IMR-90 (cell line): ENCODE results near the gene KLF17. TPM values are rescaled to one million over a fixed set of nuclear protein-coding genes. Genes with fewer than 3 reads are reported as not detected.

Experiments used
- ATAC-seq: fragments of 200-7000 bp; cut with Tn5 transposase; 2 replicates; pipeline ENCODE4 v1.9.1; 2020; ENCODE audit warnings: low read depth, mild to moderate bottlenecking, moderate library complexity
- BruUV-seq: library from RNA; stranded (reverse); fragments of 400-500 nt; replicated peaks from 2 replicates; lab custom pipeline; 2021; lab: Mats Ljungman, UMichigan
- CTCF ChIA-PET: fragments of 300-600 bp; formaldehyde crosslinking; extraction: SDS; loops from one replicate; lab custom pipeline; 2021; ENCODE audit warnings: antibody characterized with exemption; lab: Yijun Ruan, JAX
- POLR2A ChIA-PET: fragments of 300-600 bp; sonication (Branson Sonifier 250); formaldehyde crosslinking; loops from one replicate; lab custom pipeline; 2022; ENCODE audit warnings: antibody characterized with exemption; ENCODE audit not compliant: unreplicated experiment; lab: Charles Lee
- DNase-seq: peaks from one replicate; pipeline ENCODE4 v3.0.0; 2013
- H2AFZ ChIP-seq: replicated peaks from 2 replicates; pipeline ENCODE3; 2013; ENCODE audit warnings: low read length, mild to moderate bottlenecking; ENCODE audit not compliant: poor library complexity
- H2AK5ac ChIP-seq: 2 replicates; pipeline ENCODE4 v1.6.1; 2013; ENCODE audit warnings: low read depth, low read length, inconsistent platforms
- H2AK9ac ChIP-seq: replicated peaks from 2 replicates; pipeline ENCODE3; 2013; ENCODE audit warnings: mild to moderate bottlenecking, low read depth, low read length, moderate library complexity; ENCODE audit not compliant: poor library complexity
- H2BK120ac ChIP-seq: 2 replicates; pipeline ENCODE4 v1.6.1; 2013; ENCODE audit warnings: low read depth, low read length, inconsistent platforms
- H2BK15ac ChIP-seq: 3 replicates; pipeline ENCODE4 v1.6.1; 2013; ENCODE audit warnings: low read depth, low read length, inconsistent platforms
- H2BK20ac ChIP-seq: 2 replicates; pipeline ENCODE4 v1.6.1; 2013; ENCODE audit warnings: low read depth, mild to moderate bottlenecking, inconsistent platforms, low read length, moderate library complexity
- H2BK5ac ChIP-seq: 2 replicates; pipeline ENCODE4 v1.6.1; 2013; ENCODE audit warnings: mild to moderate bottlenecking, low read depth, low read length, inconsistent platforms; ENCODE audit not compliant: poor library complexity, severe bottlenecking
- H3K14ac ChIP-seq: replicated peaks from 2 replicates; pipeline ENCODE4 v1.6.1; 2013; ENCODE audit warnings: low read depth, low read length, inconsistent platforms
- H3K18ac ChIP-seq: 2 replicates; pipeline ENCODE4 v1.6.1; 2013; ENCODE audit warnings: low read depth, low read length, control low read depth
- H3K23ac ChIP-seq: 2 replicates; pipeline ENCODE4 v1.6.1; 2013; ENCODE audit warnings: low read depth, low read length, inconsistent platforms
- H3K27ac ChIP-seq: 2 replicates; pipeline ENCODE4 v1.5.1; 2013; ENCODE audit warnings: mild to moderate bottlenecking, control low read depth, low read length; ENCODE audit not compliant: insufficient read depth
- H3K27me3 ChIP-seq: 2 replicates; pipeline ENCODE4 v1.6.1; 2013; ENCODE audit warnings: low read length; ENCODE audit not compliant: control insufficient read depth, insufficient read depth
- H3K36me3 ChIP-seq: 2 replicates; pipeline ENCODE4 v1.6.1; 2013; ENCODE audit warnings: low read length, mixed read lengths; ENCODE audit not compliant: control insufficient read depth, insufficient read depth
- H3K4ac ChIP-seq: 2 replicates; pipeline ENCODE4 v1.6.1; 2013; ENCODE audit warnings: low read depth, low read length, inconsistent platforms
- H3K4me1 ChIP-seq: 2 replicates; pipeline ENCODE4 v1.6.1; 2013; ENCODE audit warnings: low read length, mixed read lengths; ENCODE audit not compliant: control insufficient read depth, insufficient read depth
- H3K4me2 ChIP-seq: 2 replicates; pipeline ENCODE4 v1.6.1; 2013; ENCODE audit warnings: low read depth, mild to moderate bottlenecking, control low read depth, low read length, moderate library complexity
- H3K4me3 ChIP-seq: 2 replicates; pipeline ENCODE4 v1.5.1; 2013; ENCODE audit warnings: low read depth, mild to moderate bottlenecking, control low read depth, low read length, moderate library complexity; ENCODE audit not compliant: insufficient read depth
- H3K56ac ChIP-seq: 2 replicates; pipeline ENCODE4 v1.6.1; 2013; ENCODE audit warnings: low read length, inconsistent platforms; ENCODE audit not compliant: insufficient read depth; ENCODE audit errors: extremely low read depth
- H3K79me1 ChIP-seq, 2 experiments: 2 replicates each; pipeline ENCODE4 v1.6.1; 2013; ENCODE audit warnings: low read length in 2 of 2, inconsistent platforms in 1 of 2, low read depth in 1 of 2
- H3K9ac ChIP-seq: 2 replicates; pipeline ENCODE4 v1.6.1; 2013; ENCODE audit warnings: low read depth, low read length, control low read depth
- H3K9me1 ChIP-seq: 2 replicates; pipeline ENCODE4 v1.6.1; 2013; ENCODE audit warnings: low read length, inconsistent platforms; ENCODE audit not compliant: insufficient read depth
- H3K9me3 ChIP-seq: 2 replicates; pipeline ENCODE4 v1.6.1; 2013; ENCODE audit warnings: low read length; ENCODE audit not compliant: control insufficient read depth, insufficient read depth
- H4K20me1 ChIP-seq: 2 replicates; pipeline ENCODE4 v1.6.1; 2013; ENCODE audit warnings: low read length, inconsistent platforms; ENCODE audit not compliant: insufficient read depth
- H4K5ac ChIP-seq: 2 replicates; pipeline ENCODE4 v1.6.1; 2013; ENCODE audit warnings: mild to moderate bottlenecking, low read depth, low read length, control low read depth
- H4K8ac ChIP-seq, 2 experiments: 2 replicates each; pipeline ENCODE4 v1.6.1; 2013; ENCODE audit warnings: low read depth in 2 of 2, low read length in 2 of 2, control low read depth in 1 of 2, inconsistent platforms in 1 of 2
- H4K91ac ChIP-seq: 2 replicates; pipeline ENCODE4 v1.6.1; 2013; ENCODE audit warnings: low read depth, low read length, inconsistent platforms; ENCODE audit not compliant: insufficient read depth
- BHLHE40 ChIP-seq: fragments of 150-350 bp; IDR thresholded peaks from 2 replicates; pipeline ENCODE4 v1.6.1; 2016; ENCODE audit warnings: mild to moderate bottlenecking, low read depth, low read length
- FOS ChIP-seq: fragments of 150-350 bp; IDR thresholded peaks from 2 replicates; pipeline ENCODE4 v1.6.1; 2016; ENCODE audit warnings: low read depth, low read length
- MAZ ChIP-seq: IDR thresholded peaks from 2 replicates; pipeline ENCODE4 v1.6.1; 2012; ENCODE audit warnings: low read depth, mild to moderate bottlenecking, low read length, improper control_type of control experiment, moderate library complexity, borderline replicate concordance
- MXI1 ChIP-seq: IDR thresholded peaks from 2 replicates; pipeline ENCODE4 v1.6.1; 2012; ENCODE audit warnings: low read depth, mild to moderate bottlenecking, low read length, moderate library complexity, borderline replicate concordance
- NFE2L2 ChIP-seq: fragments of 150-350 bp; IDR thresholded peaks from 2 replicates; pipeline ENCODE4 v1.6.1; 2016; ENCODE audit warnings: low read depth, mild to moderate bottlenecking, low read length
- POLR2A ChIP-seq: IDR thresholded peaks from 2 replicates; pipeline ENCODE4 v1.6.1; 2012; ENCODE audit warnings: mild to moderate bottlenecking, low read depth, low read length
- WGBS, 2 experiments: methylation state at CpG; one replicate each; pipeline versions ENCODE4 v1.1.5 to v1.1.7; 2013; ENCODE audit warnings: missing lambda C conversion rate in 2 of 2; ENCODE audit not compliant: insufficient read length in 1 of 2; ENCODE audit errors: extremely low coverage in 2 of 2; 5-methylcytosine and 5-hydroxymethylcytosine counted together
- dilution Hi-C: fragments of 300-500 bp; cut with HindIII; formaldehyde crosslinking; loops from one replicate; pipeline ENCODE4 v1.14.3; 2018; ENCODE audit warnings: low sequenced_read_pairs; ENCODE audit not compliant: unreplicated experiment
- in situ Hi-C: fragments of 300-500 bp; cut with MboI; formaldehyde crosslinking; loops from 3 replicates; pipeline ENCODE4 v1.14.3; 2019; ENCODE audit warnings: low sequenced_read_pairs, inconsistent platforms, mixed read lengths
- intact Hi-C: fragments of 100-400 bp; cut with micrococcal nuclease; formaldehyde crosslinking; loops from 2 replicates; pipeline ENCODE4 v1.10.0; 2022
- polyA plus RNA-seq, 3 experiments: library from polyadenylated mRNA; depleted of rRNA; stranded (reverse); fragments of >200 nt; gene quantifications; 2 replicates each; pipeline ENCODE4 v1.2.3, GENCODE V29; 2012; ENCODE audit warnings: low replicate concordance in 1 of 3
- total RNA-seq: library from RNA; depleted of rRNA; stranded (reverse); fragments of >200 nt; gene quantifications from 2 replicates; pipeline ENCODE4 v1.2.3, GENCODE V29; 2012

KLF17 gene
- total and polyA plus RNA-seq, 2 of the 4 experiments (the other 2 are of a cell fraction), result 0.17 to 0.36 TPM

DNA sequence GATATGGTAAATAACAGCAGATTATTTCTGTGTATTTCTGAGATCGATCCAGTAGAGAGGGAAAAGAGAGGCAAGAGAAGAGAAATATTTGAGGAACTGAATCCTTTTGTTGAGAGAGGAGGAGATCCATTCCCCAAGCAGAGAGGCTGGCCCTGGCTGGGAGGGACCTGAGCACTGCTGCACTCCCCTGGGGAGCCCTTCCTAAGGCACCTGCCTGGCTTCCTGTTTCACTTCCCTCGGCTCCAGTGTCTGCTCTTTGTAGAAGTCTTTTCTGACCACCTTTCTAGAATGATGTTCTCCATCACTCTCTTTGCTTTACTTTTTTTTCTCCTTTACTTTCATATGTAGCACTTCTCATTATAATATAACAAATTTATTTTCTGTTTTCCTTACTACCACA, 45.1 kb upstream of the KLF17 start:
- no peaks in the 10 kb centered on the region for H3K79me1 ChIP-seq
- no peak overlapping the region for H4K91ac ChIP-seq
- H2BK120ac ChIP-seq, result no peak overlapping the region
- H2AFZ ChIP-seq, result no peak overlapping the region
- intact Hi-C loops, result no loop called here
- no peak overlapping the region for H2BK5ac ChIP-seq
- no peaks in the 10 kb centered on the region for H4K20me1 ChIP-seq
- no peak overlapping the region for H3K23ac ChIP-seq
- H4K8ac ChIP-seq, result no peak overlapping the region
- dilution Hi-C loops, result no loop called here
- no peak overlapping the region for H2AK9ac ChIP-seq
- no peak overlapping the region for H2AK5ac ChIP-seq
- no peak overlapping the region for H3K4me3 ChIP-seq
- H3K4ac ChIP-seq, result no peak overlapping the region
- no peak overlapping the region for H3K9ac ChIP-seq
- no peaks in the 10 kb centered on the region for H3K9me3 ChIP-seq
- ChIA-PET POLR2A (no interaction called here), CTCF (no interaction called here)
- no peak overlapping the region for H2BK15ac ChIP-seq
- DNase-seq (no peak), ATAC-seq (no peak)
- H2BK20ac ChIP-seq, result no peak overlapping the region
- H3K56ac ChIP-seq, result no peak overlapping the region
- no peak overlapping the region for H3K4me2 ChIP-seq
- no peaks in the 10 kb centered on the region for H3K36me3 ChIP-seq
- peaks cover 12% of the 10 kb centered on the region for H3K4me1 ChIP-seq
- no TSS peak for BruUV-seq
- no peak overlapping the region for H3K18ac ChIP-seq
- H4K5ac ChIP-seq, result no peak overlapping the region
- in situ Hi-C loops, result no loop called here
- H3K27ac ChIP-seq, result no peak overlapping the region
- no peaks in the 10 kb centered on the region for H3K27me3 ChIP-seq
- H3K14ac ChIP-seq, result no peak overlapping the region
- TF ChIP-seq BHLHE40 (no peak), NFE2L2 (no peak), FOS (no peak), MAZ (no peak), POLR2A (no peak), MXI1 (no peak)
- H3K9me1 ChIP-seq, result peaks cover 7% of the 10 kb centered on the region; the same call in 1 of the 2 replicates
- no CpG with 5 or more reads among the region's 2 CpGs for WGBS, 2 experiments
